ENCODE data around the gene TSPAN18. TPM values are rescaled to one million over a fixed set of nuclear protein-coding genes. Genes with fewer than 3 reads are reported as not detected.
A peak's percentile ranks its signal among the peaks of the same experiment; 100 is the strongest.

The TSPAN18 gene
- total RNA-seq, 1 donor from 2014 or later = 5.2 TPM

GRCh38 chr11:44978274-44978960, 251.7 kb downstream of the TSPAN18 start:
- Histone ChIP-seq H3K4me3 (ENCODE audit: low read depth, low read length) (no peak overlapping the region), H3K27me3 (ENCODE audit: control insufficient read depth, insufficient read depth, low read length) (peaks cover 9% of the 10 kb centered on the region), H3K36me3 (ENCODE audit: control insufficient read depth, insufficient read depth, low read length) (no peaks in the 10 kb centered on the region)
- TF ChIP-seq, protein P1, sequence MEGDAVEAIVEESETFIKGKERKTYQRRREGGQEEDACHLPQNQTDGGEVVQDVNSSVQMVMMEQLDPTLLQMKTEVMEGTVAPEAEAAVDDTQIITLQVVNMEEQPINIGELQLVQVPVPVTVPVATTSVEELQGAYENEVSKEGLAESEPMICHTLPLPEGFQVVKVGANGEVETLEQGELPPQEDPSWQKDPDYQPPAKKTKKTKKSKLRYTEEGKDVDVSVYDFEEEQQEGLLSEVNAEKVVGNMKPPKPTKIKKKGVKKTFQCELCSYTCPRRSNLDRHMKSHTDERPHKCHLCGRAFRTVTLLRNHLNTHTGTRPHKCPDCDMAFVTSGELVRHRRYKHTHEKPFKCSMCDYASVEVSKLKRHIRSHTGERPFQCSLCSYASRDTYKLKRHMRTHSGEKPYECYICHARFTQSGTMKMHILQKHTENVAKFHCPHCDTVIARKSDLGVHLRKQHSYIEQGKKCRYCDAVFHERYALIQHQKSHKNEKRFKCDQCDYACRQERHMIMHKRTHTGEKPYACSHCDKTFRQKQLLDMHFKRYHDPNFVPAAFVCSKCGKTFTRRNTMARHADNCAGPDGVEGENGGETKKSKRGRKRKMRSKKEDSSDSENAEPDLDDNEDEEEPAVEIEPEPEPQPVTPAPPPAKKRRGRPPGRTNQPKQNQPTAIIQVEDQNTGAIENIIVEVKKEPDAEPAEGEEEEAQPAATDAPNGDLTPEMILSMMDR (IDR thresholded peaks at IDR 0.05; ENCODE audit: insufficient read depth, low read length, poor library complexity, severe bottlenecking) = no peak
- DNase-seq (ENCODE audit: low read depth) = no peak

DNA sequence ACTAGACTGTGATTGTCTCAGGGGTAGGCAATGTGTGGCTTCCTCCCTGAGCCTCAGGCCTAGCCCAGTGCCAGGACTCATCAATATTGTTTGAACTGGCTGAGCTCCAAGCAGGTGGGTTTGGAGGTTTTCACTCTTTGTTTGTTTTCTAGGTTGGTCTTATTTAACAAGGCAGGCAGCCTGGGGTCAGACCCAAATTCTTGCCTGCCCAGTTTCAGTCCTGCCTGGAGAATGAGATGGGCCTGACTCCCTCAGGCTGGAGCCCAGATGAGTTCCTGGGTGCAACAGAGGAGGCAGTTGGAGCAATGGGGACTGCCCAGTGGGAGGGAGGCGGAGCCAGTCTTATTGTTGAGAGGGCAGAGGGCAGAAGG, 252.2 kb downstream of the TSPAN18 start:
- no peak for DNase-seq (ENCODE audit: low read depth)
- TF ChIP-seq, protein P1 (IDR thresholded peaks at IDR 0.05; ENCODE audit: insufficient read depth, low read length, poor library complexity, severe bottlenecking) = no peak
- Histone ChIP-seq H3K27me3 (ENCODE audit: control insufficient read depth, insufficient read depth, low read length) (peaks cover 9% of the 10 kb centered on the region), H3K36me3 (ENCODE audit: control insufficient read depth, insufficient read depth, low read length) (no peaks in the 10 kb centered on the region), H3K4me3 (ENCODE audit: low read depth, low read length) (no peak overlapping the region)

- Histone ChIP-seq H3K4me3 (ENCODE audit: low read depth, low read length) (no peak overlapping the region), H3K27me3 (ENCODE audit: control insufficient read depth, insufficient read depth, low read length) (peaks cover 9% of the 10 kb centered on the region), H3K36me3 (ENCODE audit: control insufficient read depth, insufficient read depth, low read length) (no peaks in the 10 kb centered on the region)
- TF ChIP-seq, protein P1 (IDR thresholded peaks at IDR 0.05; ENCODE audit: insufficient read depth, low read length, poor library complexity, severe bottlenecking) = no peak
- DNase-seq (ENCODE audit: low read depth) = peak; percentile 34
Measured at GRCh38 chr11:44979543-44980399, 253.0 kb downstream of the TSPAN18 start.

DNA sequence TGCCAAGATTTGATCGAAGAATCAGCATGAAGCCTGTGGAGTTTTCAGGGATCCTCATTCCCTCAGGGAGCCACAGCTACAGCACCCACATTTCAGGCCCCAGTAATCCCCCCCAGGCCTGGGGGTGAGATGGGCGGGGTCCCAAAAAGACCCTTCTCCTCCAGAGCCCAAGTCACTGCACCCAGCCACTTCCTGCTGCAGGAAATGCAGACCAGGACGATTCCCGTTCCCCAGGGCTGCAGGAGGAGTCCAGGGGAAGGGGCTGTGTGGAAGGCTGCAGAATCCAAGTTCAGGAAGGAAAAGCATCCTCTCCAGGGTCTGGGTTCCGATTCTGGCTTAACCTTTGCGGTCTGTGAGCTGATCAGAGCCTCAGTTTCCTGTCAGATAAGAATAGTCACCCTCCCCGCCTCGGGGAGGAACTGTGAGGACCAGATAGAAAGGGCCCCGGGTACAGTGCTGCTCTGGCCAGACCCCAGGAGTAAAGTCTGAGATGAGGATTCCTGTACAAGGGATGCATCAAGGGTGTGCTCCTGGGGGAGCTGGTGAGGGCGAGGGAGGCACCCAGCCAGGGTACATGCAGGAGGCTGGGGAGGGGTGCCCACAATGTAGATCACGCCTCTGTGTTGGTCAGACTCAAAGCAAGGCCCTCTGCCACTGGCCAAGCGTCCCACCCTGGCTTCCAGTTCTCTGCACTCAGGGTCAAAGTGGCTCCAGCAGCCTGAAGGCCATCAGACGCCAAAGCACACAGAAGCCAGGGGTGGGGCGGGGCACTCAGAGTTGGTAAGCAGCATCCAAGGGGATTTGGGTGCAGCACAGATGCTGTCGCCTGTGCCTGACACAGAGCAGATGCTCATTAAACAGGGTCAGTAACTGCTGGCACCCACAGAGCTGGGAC, 254.0 kb downstream of the TSPAN18 start:
- Histone ChIP-seq H3K36me3 (ENCODE audit: control insufficient read depth, insufficient read depth, low read length) (no peaks in the 10 kb centered on the region), H3K27me3 (ENCODE audit: control insufficient read depth, insufficient read depth, low read length) (peaks cover 12% of the 10 kb centered on the region), H3K4me3 (ENCODE audit: low read depth, low read length) (no peak overlapping the region)
- TF ChIP-seq, protein P1 (IDR thresholded peaks at IDR 0.05; ENCODE audit: insufficient read depth, low read length, poor library complexity, severe bottlenecking) = no peak
- no peak for DNase-seq (ENCODE audit: low read depth)

Other genes with a start within 250 kb of the TSPAN18 start
- gene CD82, start 161.3 kb upstream of the TSPAN18 start, total RNA-seq = 46.1 and 47.3 TPM in 2 replicates
- gene TP53I11, start 223.9 kb downstream of the TSPAN18 start, total RNA-seq = 19.8 and 58.9 TPM in 2 replicates

All from kidney epithelial cell (primary cell).